HUDEP-2 (cell line): Measurements from ENCODE around the gene SH3GLB2.

Experiments used
- DNase-seq, 76 experiments: peaks; one replicate each; lab custom pipeline; 2025; ENCODE audit not compliant: unreplicated experiment in 76 of 76; lab: John Stamatoyannopoulos, UW

Gene SH3GLB2

GRCh38 chr9:129023036-129023907 lies 4.9 kb downstream of the SH3GLB2 start:
- DNase-seq = peak in 72 of 76 experiments; percentile 39 to 92 (median 66)

GRCh38 chr9:129022037-129022436 lies 6.1 kb downstream of the SH3GLB2 start:
- DNase-seq = no peak

GRCh38 chr9:129021091-129021490 lies 7.0 kb downstream of the SH3GLB2 start:
- no peak for DNase-seq

- no peak for DNase-seq
Measured at GRCh38 chr9:129014608-129015007, 13.5 kb downstream of the SH3GLB2 start.

- no peak for DNase-seq
Measured at GRCh38 chr9:129014124-129014523, 14.0 kb downstream of the SH3GLB2 start.

- no peak for DNase-seq
Measured at GRCh38 chr9:129013674-129014073, 14.5 kb downstream of the SH3GLB2 start.

- no peak for DNase-seq
Measured at GRCh38 chr9:129012893-129013448, 15.2 kb downstream of the SH3GLB2 start.

GRCh38 chr9:129012343-129012742 lies 15.8 kb downstream of the SH3GLB2 start:
- DNase-seq = no peak

GRCh38 chr9:129011761-129012181 lies 16.4 kb downstream of the SH3GLB2 start:
- no peak for DNase-seq

GRCh38 chr9:129011170-129011569 lies 17.0 kb downstream of the SH3GLB2 start:
- no peak for DNase-seq

GRCh38 chr9:129010267-129010975 lies 17.7 kb downstream of the SH3GLB2 start:
- DNase-seq = no peak

GRCh38 chr9:129009584-129010141 lies 18.5 kb downstream of the SH3GLB2 start:
- no peak for DNase-seq

- DNase-seq = no peak
Measured at GRCh38 chr9:129008986-129009583, 19.0 kb downstream of the SH3GLB2 start.

GRCh38 chr9:129008469-129008965 lies 19.6 kb downstream of the SH3GLB2 start:
- no peak for DNase-seq

- DNase-seq = no peak
Measured at GRCh38 chr9:129007766-129008468, 20.2 kb downstream of the SH3GLB2 start.

- peak in 3 of 76 experiments; percentile 5 to 24 (median 11) for DNase-seq
Measured at GRCh38 chr9:129007035-129007765, 20.9 kb downstream of the SH3GLB2 start.

- peak in 71 of 76 experiments; percentile 12 to 82 (median 57) for DNase-seq
Measured at GRCh38 chr9:129006328-129007034, 21.6 kb downstream of the SH3GLB2 start.

- no peak for DNase-seq
Measured at GRCh38 chr9:129005336-129005997, 22.7 kb downstream of the SH3GLB2 start.
